GM21447 (cell line): ENCODE data around the gene NME4.
"Not testable (repeated sequence)": the region's sequence is repeated elsewhere in the genome, so short reads cannot be mapped to it uniquely, and the experiment has no call there.

Experiments used
- ATAC-seq: cut with Tn5 transposase; IDR thresholded peaks from one replicate; pipeline ENCODE4 v1.9.1; 2021; ENCODE audit not compliant: unreplicated experiment

The NME4 gene

DNA sequence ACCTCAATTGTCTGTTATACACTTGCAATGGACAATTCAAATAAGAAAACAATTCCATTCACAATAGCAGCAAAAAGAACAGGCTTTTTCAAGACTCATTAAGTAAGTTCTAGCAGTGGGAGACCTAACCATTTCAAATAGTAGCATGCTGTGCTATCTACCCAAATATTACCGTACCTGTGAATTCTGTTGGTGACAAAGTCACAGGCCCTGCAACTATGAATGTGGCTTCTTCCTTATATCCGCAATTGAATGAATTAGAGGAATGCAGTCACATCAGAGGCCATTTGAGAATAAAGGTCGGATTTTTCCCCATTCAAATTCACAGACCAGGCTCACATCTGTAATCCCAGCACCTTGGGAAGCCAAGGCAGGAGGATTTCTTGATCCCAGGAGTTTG, 800 bp upstream of the NME4 start:
- no peak for ATAC-seq

- no peak for ATAC-seq
These were observed 394 bp upstream of the NME4 start for GRCh38 chr16:396605-397004.

DNA sequence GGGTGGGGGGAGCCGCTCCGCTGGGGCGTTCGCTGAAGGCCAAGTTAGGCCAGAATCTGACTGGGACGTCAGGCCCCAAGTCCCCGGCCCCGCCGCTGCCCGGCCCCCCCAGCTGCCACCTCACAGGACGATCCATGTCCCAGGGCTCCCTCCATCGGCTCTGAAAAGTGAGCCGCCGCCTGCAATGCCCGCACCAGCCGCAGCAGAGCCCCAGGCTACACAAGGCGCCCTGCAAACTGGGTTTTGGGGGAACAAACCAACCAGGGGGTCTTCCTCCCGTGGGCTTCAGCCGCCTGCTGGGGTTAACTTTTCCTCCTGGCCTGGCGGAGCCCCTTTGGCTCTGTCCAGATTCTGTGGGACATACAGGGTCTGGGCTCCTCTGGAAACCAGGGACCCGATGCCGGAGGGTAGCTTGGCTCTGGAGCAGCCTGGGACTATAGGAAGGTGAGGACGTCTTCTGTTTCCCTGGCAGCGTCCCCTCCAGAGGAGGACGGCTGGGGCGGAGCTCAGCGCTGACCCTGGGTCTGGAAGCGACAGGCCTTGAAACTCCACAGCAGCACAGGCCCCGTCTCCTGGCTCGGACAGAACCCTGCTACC, 835 bp downstream of the NME4 start:
- no peak for ATAC-seq

- no peak for ATAC-seq
These were observed 1.8 kb downstream of the NME4 start for GRCh38 chr16:398561-399339.

GRCh38 chr16:399340-400019, 2.5 kb downstream of the NME4 start:
- no peak for ATAC-seq

- ATAC-seq: no peak
These were observed 3.1 kb downstream of the NME4 start for GRCh38 chr16:400061-400591.

- ATAC-seq: peak; percentile 44
These were observed 4.7 kb downstream of the NME4 start, which contains the start of gene DECR2 for GRCh38 chr16:401468-402348. TSS of gene DECR2 (plus strand) at chr16:401885. CDS start at chr16:401964, 79 bp downstream.

DNA sequence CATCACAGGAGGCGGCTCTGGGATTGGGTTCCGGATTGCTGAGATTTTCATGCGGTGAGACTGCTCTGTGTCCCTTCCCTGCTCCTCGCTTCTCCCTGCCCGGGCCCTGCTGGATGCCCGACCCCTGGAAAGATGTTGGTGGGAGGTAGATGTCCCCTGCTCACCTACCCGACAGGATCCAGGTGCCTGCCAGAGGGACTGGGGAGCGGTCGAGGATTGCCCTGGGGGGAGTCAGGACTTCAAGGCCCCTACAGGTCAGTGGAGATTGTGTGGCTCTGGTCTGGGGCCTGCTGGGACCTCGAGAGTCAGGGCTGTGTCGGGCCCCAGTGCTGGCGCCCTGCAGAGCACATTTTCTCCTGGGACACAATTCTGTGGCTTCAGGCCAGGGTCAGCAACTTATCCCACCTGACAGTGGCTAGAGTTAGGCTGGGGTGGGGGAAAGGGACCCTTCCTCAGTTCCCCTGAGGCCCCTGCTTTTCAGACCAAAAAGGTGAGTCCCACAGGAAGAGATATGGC, 8.0 kb downstream of the NME4 start:
- no peak for ATAC-seq

DNA sequence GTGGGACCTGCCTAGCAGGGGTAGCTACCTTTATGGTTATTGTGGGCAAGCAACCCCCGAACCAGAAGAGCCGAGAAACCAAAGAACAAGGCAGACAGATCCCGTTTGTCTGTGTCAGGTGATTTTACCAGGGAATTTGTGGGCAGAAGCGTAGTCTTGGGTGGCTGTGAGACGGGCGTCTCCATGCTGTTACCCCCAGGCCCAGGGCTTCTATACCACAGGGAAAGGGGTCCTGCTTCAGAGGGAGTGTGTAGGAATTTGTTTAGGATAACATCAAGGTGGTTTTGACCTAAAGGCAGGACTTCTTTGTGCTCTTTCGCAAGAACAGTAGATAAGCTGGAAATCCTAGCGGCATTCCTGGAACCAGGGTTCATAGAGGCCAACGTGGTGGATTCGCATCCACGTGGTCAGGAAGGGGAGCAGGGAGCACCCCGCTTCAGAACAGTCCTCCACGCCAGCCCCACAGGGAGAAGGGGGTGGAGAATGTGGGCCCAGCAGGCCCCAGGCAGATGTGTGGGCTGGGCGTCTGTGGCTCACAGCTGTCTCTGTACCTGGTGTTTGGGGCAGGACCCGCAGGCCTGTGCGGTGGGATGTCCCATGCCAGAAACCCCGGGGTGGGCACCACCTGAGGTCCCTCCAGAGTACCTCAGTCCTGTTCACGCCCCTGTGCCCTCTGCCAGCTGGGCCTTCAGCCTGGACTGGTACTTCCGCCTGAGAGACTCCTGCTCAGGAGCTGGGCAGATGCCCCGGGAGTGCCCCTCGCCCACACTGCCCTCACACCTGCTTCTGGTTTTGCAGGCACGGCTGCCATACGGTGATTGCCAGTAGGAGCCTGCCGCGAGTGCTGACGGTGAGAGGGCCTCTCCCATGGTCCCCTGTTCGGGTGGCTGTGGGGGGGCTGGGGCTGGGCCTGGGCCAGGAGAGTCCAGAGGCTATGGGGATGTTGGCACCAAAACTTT, 8.8 kb downstream of the NME4 start:
- no peak for ATAC-seq

- ATAC-seq: no peak
These were observed 10.3 kb downstream of the NME4 start for GRCh38 chr16:407253-407652.

DNA sequence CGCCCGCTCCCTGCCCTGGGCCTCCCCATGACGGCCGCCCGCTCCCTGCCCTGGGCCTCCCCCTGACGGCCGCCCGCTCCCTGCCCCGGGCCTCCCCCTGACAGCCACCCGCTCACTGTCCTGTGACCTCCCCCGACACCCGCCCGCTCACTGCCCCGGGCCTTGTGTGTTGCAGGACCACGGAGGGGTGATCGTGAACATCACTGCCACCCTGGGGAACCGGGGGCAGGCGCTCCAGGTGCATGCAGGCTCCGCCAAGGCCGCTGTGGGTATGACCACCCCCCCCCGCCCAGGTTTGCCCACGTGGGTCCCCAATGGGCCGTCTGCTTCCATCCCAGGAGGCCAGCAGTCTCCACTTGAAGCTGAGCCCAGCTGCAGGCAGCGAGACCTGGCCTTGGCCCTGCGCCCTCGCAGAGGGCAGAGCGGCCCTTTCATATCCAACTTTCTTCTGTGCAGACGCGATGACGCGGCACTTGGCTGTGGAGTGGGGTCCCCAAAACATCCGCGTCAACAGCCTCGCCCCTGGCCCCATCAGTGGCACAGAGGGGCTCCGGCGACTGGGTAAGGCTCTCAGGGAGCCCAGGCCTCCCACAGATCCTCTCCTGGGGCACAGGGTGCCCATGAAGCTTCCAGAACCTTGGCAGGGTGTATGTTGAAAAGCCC, 13.6 kb downstream of the NME4 start:
- no peak for ATAC-seq

DNA sequence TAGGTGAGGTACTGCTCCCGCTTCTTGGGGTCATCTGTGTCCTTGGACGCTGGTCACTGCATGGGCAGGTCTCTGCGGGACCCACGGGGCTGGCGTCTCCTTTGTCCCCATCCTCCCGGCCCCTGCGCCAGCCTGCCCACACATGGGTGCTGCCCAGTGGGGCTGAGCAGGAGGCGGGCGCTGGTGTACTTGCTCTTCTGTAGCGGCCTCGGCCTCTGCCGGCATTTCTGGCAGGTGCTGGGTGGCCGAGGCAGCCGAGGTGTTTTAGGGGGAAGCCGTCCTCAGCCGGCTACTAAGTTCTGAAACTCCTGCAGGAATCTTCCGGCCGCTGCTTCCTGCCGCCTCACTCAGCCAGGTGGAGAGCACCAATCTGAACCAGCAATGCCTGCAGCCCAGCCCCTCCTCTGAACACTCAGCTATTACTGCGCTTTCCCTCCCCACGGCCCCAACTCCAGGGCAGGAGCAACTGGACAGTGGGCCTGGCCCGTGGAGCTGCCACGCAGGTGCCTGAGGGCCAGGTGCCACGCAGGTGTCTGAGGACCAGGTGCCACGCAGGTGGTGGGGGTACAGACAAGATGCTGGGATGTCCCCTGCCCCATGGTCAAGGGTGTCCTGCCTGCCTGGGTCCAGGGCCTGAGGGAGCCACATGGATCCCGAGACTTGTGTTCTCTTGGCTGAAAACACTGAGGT, 14.7 kb downstream of the NME4 start:
- no peak for ATAC-seq

DNA sequence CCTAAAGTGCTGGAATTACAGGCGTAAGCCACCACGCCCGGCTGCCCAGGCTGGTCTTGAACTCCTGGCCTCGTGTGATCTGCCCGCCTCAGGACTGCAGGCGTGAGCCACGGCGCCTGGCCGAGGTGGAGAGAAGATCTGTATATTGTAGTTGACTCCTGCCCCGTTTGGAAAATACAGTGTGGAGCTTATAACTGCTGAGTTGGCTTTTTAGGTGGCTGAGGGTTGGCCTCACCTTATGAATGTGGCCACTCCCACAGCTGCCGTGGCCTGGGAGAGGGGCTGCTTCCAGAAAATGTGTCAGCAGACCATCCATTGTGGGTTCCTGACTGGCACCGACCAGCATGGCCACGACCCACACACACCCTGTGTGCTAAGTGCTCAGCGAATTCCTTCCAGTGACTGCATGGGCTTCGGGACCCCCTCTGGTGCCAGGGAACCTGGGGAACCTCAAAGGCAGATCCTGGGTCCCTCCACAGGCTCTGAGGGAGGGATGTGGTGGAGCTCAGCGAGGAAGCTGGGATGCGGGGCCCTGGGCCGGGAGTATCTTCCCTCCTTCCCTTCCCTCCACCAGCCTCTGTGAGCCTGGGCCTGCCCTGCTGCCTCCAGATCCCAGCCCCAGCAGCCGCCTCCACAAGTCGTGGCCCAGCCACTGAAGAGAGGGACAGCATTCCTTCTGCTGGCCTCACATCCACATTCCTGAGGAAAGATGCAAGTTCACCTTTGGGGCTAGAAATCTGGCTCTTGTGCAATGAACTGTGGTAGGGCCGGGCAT, 17.6 kb downstream of the NME4 start:
- ATAC-seq: no peak

DNA sequence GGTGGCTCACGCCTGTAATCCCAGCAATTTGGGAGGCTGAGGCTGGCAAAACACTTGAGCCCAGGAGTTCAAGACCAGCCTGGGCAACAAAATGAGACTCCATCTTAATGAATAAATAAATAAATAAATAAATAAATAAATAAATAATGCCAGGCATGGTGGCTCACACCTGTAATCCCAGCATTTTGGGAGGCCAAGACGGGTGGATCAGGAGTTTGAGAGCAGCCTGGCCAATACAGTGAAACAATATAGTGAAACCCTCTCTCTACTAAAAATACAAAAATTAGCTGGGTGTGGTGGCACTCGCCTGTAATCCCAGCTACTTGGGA, 18.1 kb downstream of the NME4 start:
- not testable (repeated sequence) for ATAC-seq

DNA sequence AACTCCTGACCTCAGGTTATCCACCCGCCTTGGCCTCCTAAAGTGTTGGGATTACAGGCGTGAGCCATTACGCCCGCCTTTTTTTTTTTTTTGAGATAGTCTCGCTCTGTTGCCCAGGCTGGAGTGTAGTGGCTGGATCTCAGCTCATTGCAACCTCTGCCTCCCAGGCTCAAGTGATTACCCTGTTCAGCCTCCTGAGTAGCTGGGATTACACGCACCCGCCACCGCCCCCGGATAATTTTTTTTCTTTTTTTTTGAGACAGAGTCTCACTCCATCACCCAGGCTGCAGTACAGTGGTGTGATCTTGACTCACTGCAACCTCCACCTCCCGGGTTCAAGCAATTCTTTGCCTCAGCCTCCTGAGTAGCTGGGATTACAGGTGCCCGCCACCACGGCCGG, 25.2 kb downstream of the NME4 start:
- not testable (repeated sequence) for ATAC-seq

GRCh38 chr16:424033-424622, 27.1 kb downstream of the NME4 start:
- no peak for ATAC-seq

DNA sequence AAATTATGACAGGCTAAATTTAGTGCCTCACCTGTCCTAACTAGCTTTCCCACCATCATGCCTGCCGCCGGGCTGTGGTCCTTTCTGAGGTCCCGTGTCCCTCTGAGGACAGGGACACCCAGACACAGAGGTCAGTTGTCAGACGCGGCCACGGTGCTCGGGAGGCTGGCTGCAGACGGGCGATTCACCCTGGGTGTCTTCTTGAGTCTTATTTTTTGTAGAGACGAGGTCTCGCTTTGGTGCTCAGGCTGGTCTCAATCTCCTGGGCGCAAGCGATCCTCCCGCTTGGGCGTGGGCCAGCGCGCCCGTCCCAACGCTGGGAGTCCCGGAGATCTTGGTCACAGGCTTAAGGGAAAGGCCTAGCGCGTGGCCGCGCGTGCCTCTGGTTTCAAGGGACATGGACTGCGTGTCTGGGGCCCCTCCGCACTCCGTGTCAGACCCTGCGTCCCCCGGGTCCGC, 27.7 kb downstream of the NME4 start:
- no peak for ATAC-seq
